Naive B cell (primary cell): ENCODE results near the gene MBNL1. TPM values are rescaled to one million over a fixed set of nuclear protein-coding genes. Genes with fewer than 3 reads are reported as not detected.

Source experiments
- ATAC-seq, 2 donors: fragments of 150-1000 bp; cut with Tn5 transposase; 2 replicates each; pipeline ENCODE4 v1.10.0; 2021; ENCODE audit warnings: low read depth in 2 of 2, mild to moderate bottlenecking in 2 of 2, moderate library complexity in 2 of 2
- DNase-seq: peaks from one replicate; pipeline ENCODE4 v3.0.0; 2022
- H3K27ac Mint-ChIP-seq, 6 donors: one replicate each; pipeline ENCODE4 v1.8.0; 2020 to 2022; ENCODE audit warnings: mild to moderate bottlenecking in 6 of 6, mixed read lengths in 6 of 6, moderate library complexity in 5 of 6, inconsistent platforms in 2 of 6
- H3K27me3 Mint-ChIP-seq, 3 donors: one replicate each; pipeline ENCODE4 v1.8.0; 2021 to 2022; ENCODE audit warnings: mixed read lengths in 3 of 3, mild to moderate bottlenecking in 1 of 3
- H3K36me3 Mint-ChIP-seq, 2 donors: one replicate each; pipeline ENCODE4 v1.8.0; 2020 to 2022; ENCODE audit warnings: mixed read lengths in 2 of 2, inconsistent platforms in 1 of 2, mild to moderate bottlenecking in 1 of 2
- H3K4me1 Mint-ChIP-seq, 3 donors: one replicate each; pipeline ENCODE4 v1.8.0; 2020 to 2022; ENCODE audit warnings: mixed read lengths in 3 of 3, inconsistent platforms in 1 of 3, mild to moderate bottlenecking in 1 of 3, moderate library complexity in 1 of 3
- H3K4me3 Mint-ChIP-seq, 8 donors: one replicate each; pipeline ENCODE4 v1.8.0; 2020 to 2022; ENCODE audit warnings: mild to moderate bottlenecking in 8 of 8, mixed read lengths in 8 of 8, moderate library complexity in 8 of 8, inconsistent platforms in 2 of 8
- H3K9me3 Mint-ChIP-seq, 7 donors: one replicate each; pipeline ENCODE4 v1.8.0; 2020 to 2022; ENCODE audit warnings: mixed read lengths in 7 of 7, mild to moderate bottlenecking in 5 of 7, inconsistent platforms in 2 of 7, moderate library complexity in 1 of 7
- polyA plus RNA-seq, 6 donors: library from polyadenylated mRNA; unstranded; fragments of 300-500 nt; fragmentation: Illumina TruSeq; gene quantifications; one replicate each; pipeline ENCODE4 v1.2.3, GENCODE V29; 2021; ENCODE audit warnings: low read depth in 6 of 6

Gene MBNL1
- polyA plus RNA-seq, 6 donors from 2014 or later: 188 to 346 (median 260) TPM

GRCh38 chr3:152269831-152270734 is 1.4 kb downstream of the MBNL1 start:
- DNase-seq (no peak), ATAC-seq (peak; percentile 24 to 31)
- no peaks in the 10 kb centered on the region for H3K9me3 Mint-ChIP-seq
- H3K27ac Mint-ChIP-seq: peak overlapping the region; percentile 83 to 99 (median 98)
- peak overlapping the region; percentile 73 to 100 (median 98) for H3K4me3 Mint-ChIP-seq
- H3K27me3 Mint-ChIP-seq: no peaks in the 10 kb centered on the region
- H3K4me1 Mint-ChIP-seq: peaks cover 48 to 67% (median 54%) of the 10 kb centered on the region in 3 donors
- H3K36me3 Mint-ChIP-seq: peaks cover 0 to 15% of the 10 kb centered on the region in 2 donors

GRCh38 chr3:152270937-152271336 is 2.2 kb downstream of the MBNL1 start:
- no peaks in the 10 kb centered on the region for H3K9me3 Mint-ChIP-seq

GRCh38 chr3:152271501-152272236 is 2.9 kb downstream of the MBNL1 start:
- peaks cover 46 to 70% (median 57%) of the 10 kb centered on the region in 3 donors for H3K4me1 Mint-ChIP-seq
- peaks cover 0 to 15% of the 10 kb centered on the region in 2 donors for H3K36me3 Mint-ChIP-seq
- ATAC-seq: no peak
- no peaks in the 10 kb centered on the region for H3K27me3 Mint-ChIP-seq
- peak overlapping the region; percentile 49 to 98 (median 85) for H3K27ac Mint-ChIP-seq
- DNase-seq: no peak
- no peaks in the 10 kb centered on the region for H3K9me3 Mint-ChIP-seq
- H3K4me3 Mint-ChIP-seq: peak overlapping the region; percentile 73 to 100 (median 98)

More at GRCh38 chr3:152270937-152271336, 2.2 kb downstream of the MBNL1 start:
- H3K36me3 Mint-ChIP-seq: peaks cover 0 to 15% of the 10 kb centered on the region in 2 donors
- peak overlapping the region; percentile 11 to 98 (median 66) for H3K27ac Mint-ChIP-seq
- peak overlapping the region; percentile 73 to 100 (median 98) for H3K4me3 Mint-ChIP-seq
- no peak for DNase-seq
- H3K4me1 Mint-ChIP-seq: peaks cover 48 to 70% (median 57%) of the 10 kb centered on the region in 3 donors
- H3K27me3 Mint-ChIP-seq: no peaks in the 10 kb centered on the region
- no peak for ATAC-seq

- no peak for DNase-seq
- Mint-ChIP-seq H3K9me3 (no peaks in the 10 kb centered on the region), H3K27ac (peak overlapping the region; percentile 6 to 97 (median 82)), H3K4me1 (peaks cover 42 to 66% (median 49%) of the 10 kb centered on the region in 3 donors), H3K27me3 (no peaks in the 10 kb centered on the region), H3K4me3 (peak overlapping the region; percentile 73 to 100 (median 88)), H3K36me3 (peaks cover 0 to 15% of the 10 kb centered on the region in 2 donors)
- ATAC-seq: no peak
These were observed 4.1 kb downstream of the MBNL1 start for GRCh38 chr3:152272771-152273242.

- Mint-ChIP-seq H3K27ac (peak overlapping the region; percentile 12 to 81 (median 61)), H3K36me3 (peaks cover 0 to 6% of the 10 kb centered on the region in 2 donors), H3K4me3 (peak overlapping the region; percentile 0 to 64 (median 33)), H3K27me3 (no peaks in the 10 kb centered on the region), H3K9me3 (no peaks in the 10 kb centered on the region), H3K4me1 (peaks cover 52 to 86% (median 64%) of the 10 kb centered on the region in 3 donors)
- ATAC-seq (peak in 1 of 2 donors; percentile 36), DNase-seq (no peak)
These were observed 8.0 kb downstream of the MBNL1 start for GRCh38 chr3:152276681-152277080.

- ATAC-seq: no peak
These were observed 8.5 kb downstream of the MBNL1 start for GRCh38 chr3:152277198-152277597.

GRCh38 chr3:152278756-152279427 is 10.2 kb downstream of the MBNL1 start:
- Mint-ChIP-seq H3K4me3 (peak overlapping the region; percentile 37 to 83 (median 60)), H3K4me1 (peaks cover 58 to 85% (median 64%) of the 10 kb centered on the region in 3 donors), H3K9me3 (no peaks in the 10 kb centered on the region), H3K27ac (peak overlapping the region; percentile 0 to 83 (median 30)), H3K36me3 (no peaks in the 10 kb centered on the region), H3K27me3 (no peaks in the 10 kb centered on the region)
- DNase-seq (no peak), ATAC-seq (peak in 1 of 2 donors; percentile 13)

More at GRCh38 chr3:152277198-152277597, 8.5 kb downstream of the MBNL1 start:
- H3K9me3 Mint-ChIP-seq: no peaks in the 10 kb centered on the region
- peak overlapping the region in 5 of 8 donors; percentile 10 to 60 (median 41) for H3K4me3 Mint-ChIP-seq
- no peaks in the 10 kb centered on the region for H3K27me3 Mint-ChIP-seq
- no peak for DNase-seq
- H3K36me3 Mint-ChIP-seq: peaks cover 0 to 6% of the 10 kb centered on the region in 2 donors
- peak overlapping the region in 5 of 6 donors; percentile 34 to 67 (median 59) for H3K27ac Mint-ChIP-seq
- H3K4me1 Mint-ChIP-seq: peaks cover 54 to 86% (median 63%) of the 10 kb centered on the region in 3 donors

GRCh38 chr3:152279479-152279878 is 10.8 kb downstream of the MBNL1 start:
- Mint-ChIP-seq H3K36me3 (no peaks in the 10 kb centered on the region), H3K9me3 (no peaks in the 10 kb centered on the region), H3K4me3 (peak overlapping the region; percentile 13 to 70 (median 53)), H3K4me1 (peaks cover 56 to 83% (median 68%) of the 10 kb centered on the region in 3 donors), H3K27me3 (no peaks in the 10 kb centered on the region), H3K27ac (peak overlapping the region in 5 of 6 donors; percentile 31 to 73 (median 55))
- ATAC-seq: no peak
- DNase-seq: no peak

- Mint-ChIP-seq H3K36me3 (no peaks in the 10 kb centered on the region), H3K4me3 (peak overlapping the region; percentile 41 to 81 (median 68)), H3K27ac (peak overlapping the region in 5 of 6 donors; percentile 24 to 89 (median 51)), H3K4me1 (peaks cover 61 to 86% (median 70%) of the 10 kb centered on the region in 3 donors), H3K27me3 (no peaks in the 10 kb centered on the region), H3K9me3 (no peaks in the 10 kb centered on the region)
- no peak for DNase-seq
- no peak for ATAC-seq
These were observed 11.8 kb downstream of the MBNL1 start for GRCh38 chr3:152280539-152280938.

- peaks cover 60 to 84% (median 69%) of the 10 kb centered on the region in 3 donors for H3K4me1 Mint-ChIP-seq
- ATAC-seq: no peak
- no peaks in the 10 kb centered on the region for H3K27me3 Mint-ChIP-seq
- H3K9me3 Mint-ChIP-seq: no peaks in the 10 kb centered on the region
- H3K4me3 Mint-ChIP-seq: peak overlapping the region; percentile 11 to 71 (median 44)
- DNase-seq: no peak
- no peaks in the 10 kb centered on the region for H3K36me3 Mint-ChIP-seq
- H3K27ac Mint-ChIP-seq: peak overlapping the region; percentile 22 to 90 (median 76)
These were observed 12.5 kb downstream of the MBNL1 start for GRCh38 chr3:152281133-152281713.

GRCh38 chr3:152282813-152283212 is 14.1 kb downstream of the MBNL1 start:
- H3K4me3 Mint-ChIP-seq: peak overlapping the region; percentile 28 to 80 (median 60)
- H3K27me3 Mint-ChIP-seq: no peaks in the 10 kb centered on the region
- no peaks in the 10 kb centered on the region for H3K9me3 Mint-ChIP-seq
- ATAC-seq (no peak), DNase-seq (no peak)
- H3K27ac Mint-ChIP-seq: peak overlapping the region; percentile 27 to 90 (median 60)
- peaks cover 50 to 82% (median 66%) of the 10 kb centered on the region in 3 donors for H3K4me1 Mint-ChIP-seq
- H3K36me3 Mint-ChIP-seq: no peaks in the 10 kb centered on the region
